Femur (tissue), 1 donor: ENCODE measurements around the gene NRXN3.
A peak's percentile ranks its signal among the peaks of the same experiment; 100 is the strongest.
"Not testable (repeated sequence)": the region's sequence is repeated elsewhere in the genome, so short reads cannot be mapped to it uniquely, and the experiment has no call there.

Experiments
- DNase-seq: peaks from one replicate; pipeline ENCODE4 v3.0.0-alpha.2; 2017

NRXN3 gene

GRCh38 chr14:79098324-79098723 lies 928.2 kb downstream of the NRXN3 start:
- DNase-seq, result no peak

DNA sequence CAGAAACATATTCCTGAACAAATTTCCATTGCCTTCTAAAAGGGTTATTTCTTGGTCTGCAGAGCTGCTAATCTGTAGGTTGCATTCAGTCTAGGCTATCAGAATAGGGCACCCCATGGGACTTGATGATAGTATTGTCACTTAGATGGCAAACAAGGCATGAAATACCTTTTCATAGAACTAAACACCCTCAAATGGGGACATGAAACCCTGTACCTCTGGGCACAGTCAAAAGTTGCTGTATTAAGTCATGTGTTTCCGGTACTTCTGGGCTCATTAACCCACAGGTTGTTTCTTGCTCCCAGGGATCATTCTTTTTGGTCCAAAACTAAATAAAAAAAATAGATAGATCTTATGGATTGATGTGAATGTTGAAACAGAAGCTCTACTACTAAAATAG lies 930.4 kb downstream of the NRXN3 start:
- no peak for DNase-seq

GRCh38 chr14:79101388-79101787 lies 931.2 kb downstream of the NRXN3 start:
- DNase-seq, result no peak

GRCh38 chr14:79103764-79104163 lies 933.6 kb downstream of the NRXN3 start:
- DNase-seq, result no peak

- not testable (repeated sequence) for DNase-seq
Observed at GRCh38 chr14:79110564-79110963, 940.4 kb downstream of the NRXN3 start.

GRCh38 chr14:79111987-79112501 lies 941.9 kb downstream of the NRXN3 start:
- no peak for DNase-seq

DNA sequence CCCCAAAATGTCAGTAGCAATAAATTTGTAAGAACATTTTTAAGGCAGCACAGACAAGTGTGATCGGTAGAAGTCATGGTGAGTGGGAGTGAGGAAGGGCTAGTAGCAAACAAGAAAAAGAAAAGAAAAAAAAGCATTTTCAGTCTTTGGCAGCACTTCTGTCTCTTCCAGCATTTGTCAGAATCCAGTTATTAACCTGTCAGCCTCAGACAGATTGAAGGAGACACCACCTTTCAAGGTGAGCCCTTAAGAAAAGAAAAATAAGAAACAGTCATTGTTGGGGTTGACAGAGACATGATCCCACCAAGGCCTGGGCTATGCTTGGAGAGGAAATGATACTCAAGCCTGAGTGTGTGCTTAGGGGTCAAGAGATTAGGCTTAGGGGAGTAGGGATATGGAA lies 947.4 kb downstream of the NRXN3 start:
- no peak for DNase-seq

GRCh38 chr14:79118291-79118690 lies 948.1 kb downstream of the NRXN3 start:
- DNase-seq, result no peak

DNA sequence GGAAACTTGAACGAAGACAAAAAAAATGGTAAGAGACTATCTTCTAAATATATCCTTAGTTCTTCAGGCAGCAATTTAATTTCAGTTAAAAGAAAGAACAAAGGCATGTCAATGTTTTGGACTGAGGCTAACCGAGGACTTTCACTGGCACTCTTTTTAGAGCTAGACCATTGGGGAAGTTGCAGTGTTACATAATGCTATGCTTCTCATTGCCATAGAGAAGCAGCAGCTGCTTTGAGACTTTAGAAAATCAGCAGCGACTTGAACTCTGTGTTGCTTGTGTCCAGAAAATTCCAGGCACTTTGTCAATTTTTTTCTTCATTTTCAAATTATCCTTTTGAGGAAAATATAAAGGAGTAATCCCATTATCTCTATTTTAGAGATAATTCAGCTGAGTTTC lies 964.2 kb downstream of the NRXN3 start:
- DNase-seq, result no peak

DNA sequence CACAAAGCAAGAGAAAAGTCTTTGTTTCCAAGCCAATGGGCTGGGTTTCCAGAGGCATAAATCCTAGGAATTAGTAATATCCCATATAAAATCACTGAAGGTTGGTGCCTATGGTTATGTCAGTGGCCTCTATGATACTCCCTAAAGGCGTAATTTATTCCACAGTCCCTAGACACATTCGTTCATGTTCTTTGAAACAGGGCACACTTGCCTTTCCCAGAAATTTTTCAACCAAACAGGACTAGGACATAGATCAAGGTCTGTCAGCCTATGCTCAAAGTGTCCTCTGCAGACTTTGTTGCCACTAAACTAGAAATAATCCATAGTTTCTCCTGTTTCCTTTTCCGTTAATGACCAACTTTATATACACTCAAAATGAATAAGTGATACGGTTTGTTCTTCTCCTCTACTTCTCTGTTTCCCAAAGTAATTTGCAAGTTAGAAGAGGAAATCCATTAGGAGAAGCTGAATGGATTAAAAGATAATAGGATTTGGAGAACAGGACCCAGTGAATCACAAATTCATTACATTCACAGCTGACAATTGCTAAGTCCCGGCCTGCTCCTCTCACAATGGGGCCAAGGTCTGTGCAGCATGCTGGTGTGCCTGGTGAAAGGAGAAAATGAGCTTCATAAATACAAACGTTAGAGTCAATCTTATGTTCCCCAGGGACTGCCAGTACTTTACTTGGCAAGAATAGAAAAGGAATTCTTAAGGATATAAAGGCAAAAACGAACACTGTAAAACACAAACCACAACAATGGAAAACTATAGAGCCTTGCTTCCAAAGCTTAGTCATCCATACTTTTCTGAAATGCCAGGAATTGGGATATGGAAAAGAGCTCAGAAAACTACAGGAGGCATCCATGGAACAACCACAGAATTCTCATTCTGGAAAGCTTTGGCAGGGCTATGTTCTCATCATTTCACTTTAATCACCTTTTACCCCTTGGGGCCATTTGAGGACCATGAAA lies 966.2 kb downstream of the NRXN3 start:
- DNase-seq, result no peak

- DNase-seq, result no peak
Observed at GRCh38 chr14:79137045-79137430, 966.9 kb downstream of the NRXN3 start.

DNA sequence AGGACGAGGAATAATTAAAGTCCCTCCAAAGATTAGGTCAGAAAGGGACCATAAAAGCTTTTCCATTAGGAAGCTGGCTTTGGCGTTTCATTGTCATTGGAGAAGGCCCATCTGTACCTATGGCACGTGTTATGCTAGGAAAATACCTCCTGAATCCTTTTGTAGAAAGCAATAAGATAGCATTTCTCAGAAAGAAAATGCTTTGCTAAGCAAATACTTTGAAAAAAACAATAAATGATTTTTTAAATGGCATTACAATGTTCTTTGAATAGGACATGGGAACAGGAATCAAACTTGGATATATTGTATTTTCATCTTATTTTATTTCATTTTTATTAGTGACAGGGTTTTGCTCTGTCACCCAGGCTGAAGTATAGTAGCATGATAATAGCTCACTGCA lies 967.7 kb downstream of the NRXN3 start:
- no peak for DNase-seq

GRCh38 chr14:79144896-79145295 lies 974.7 kb downstream of the NRXN3 start:
- DNase-seq, result no peak

DNA sequence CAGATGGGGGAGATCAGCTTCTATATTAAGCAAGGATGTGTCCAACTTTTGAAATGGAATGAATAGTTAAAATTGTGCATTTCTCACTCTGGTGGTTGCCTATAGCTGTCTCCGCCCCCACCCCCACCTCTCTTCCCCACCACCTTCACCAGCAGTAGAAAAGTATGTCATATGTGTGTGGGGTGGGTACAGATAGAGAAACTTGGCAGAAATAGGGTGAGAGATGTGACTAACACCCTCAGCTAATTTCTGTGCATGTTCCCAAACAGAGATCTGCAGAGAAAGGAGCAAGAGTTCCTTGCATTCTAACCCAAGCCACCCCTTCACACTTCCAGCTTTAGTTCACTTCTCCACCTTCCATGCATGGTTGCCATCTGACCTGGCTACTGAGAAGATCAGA lies 980.1 kb downstream of the NRXN3 start:
- no peak for DNase-seq

DNA sequence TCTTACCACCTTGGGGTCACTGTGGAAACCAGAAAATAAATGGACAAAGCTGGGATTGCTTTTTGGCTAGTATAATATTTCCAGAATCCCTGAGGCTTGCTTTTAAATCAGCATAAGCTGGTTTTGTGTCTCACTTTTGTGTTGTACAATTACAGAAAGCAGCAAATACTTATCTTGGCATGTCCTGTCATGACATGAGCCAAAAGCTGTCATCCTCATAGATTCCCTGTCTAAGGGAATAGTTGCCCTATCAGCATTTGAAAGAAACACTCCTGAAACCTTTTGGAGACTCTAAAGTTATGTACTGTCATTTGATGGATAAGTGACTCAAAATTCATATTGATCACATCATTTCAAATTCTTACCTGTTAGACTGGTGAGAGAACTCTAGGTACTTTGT lies 987.2 kb downstream of the NRXN3 start:
- DNase-seq, result no peak

DNA sequence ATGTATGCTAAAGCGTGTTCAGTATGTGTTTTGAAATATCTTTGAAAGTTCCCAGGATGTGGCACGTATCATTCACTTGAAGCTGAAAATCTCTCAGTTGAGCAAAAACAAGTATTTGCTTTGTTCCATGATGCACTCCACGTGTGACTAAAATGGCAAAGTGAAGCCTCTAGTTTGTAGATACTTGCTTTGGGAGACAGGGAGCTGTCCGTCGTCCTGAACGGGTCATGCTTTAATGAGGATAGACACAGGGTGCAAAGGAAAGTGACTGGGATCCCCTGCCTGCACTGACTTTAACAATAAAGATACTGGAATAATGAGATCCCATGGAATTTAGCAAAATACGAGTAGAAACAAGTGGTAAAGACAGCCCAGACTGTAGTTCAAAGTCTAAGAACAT lies 991.4 kb downstream of the NRXN3 start:
- peak; percentile 56 for DNase-seq

DNA sequence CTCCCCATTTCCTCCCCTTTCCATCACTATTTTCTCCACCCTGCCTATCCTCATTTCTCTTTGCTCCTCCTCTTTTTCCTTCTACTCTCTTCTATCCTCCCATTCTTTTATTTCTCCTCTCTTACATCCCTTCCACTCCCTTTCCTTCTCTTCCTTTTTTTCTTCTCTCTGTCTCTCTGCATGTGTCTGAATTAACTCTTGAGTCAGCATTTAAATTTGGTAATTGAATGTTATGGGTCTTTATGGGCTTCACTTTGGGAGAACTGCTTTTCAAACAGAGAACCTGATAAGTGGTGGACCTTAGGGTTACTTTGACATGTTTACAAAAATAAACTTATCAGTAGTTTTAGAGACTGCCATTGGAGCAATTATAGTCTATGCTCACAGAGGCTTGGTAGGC lies 992.7 kb downstream of the NRXN3 start:
- DNase-seq, result no peak

- DNase-seq, result no peak
Observed at GRCh38 chr14:79165471-79166090, 995.4 kb downstream of the NRXN3 start.

- DNase-seq, result no peak
Observed at GRCh38 chr14:79166171-79166570, 996.0 kb downstream of the NRXN3 start.

- no peak for DNase-seq
Observed at GRCh38 chr14:79167957-79168356, 997.8 kb downstream of the NRXN3 start.

DNA sequence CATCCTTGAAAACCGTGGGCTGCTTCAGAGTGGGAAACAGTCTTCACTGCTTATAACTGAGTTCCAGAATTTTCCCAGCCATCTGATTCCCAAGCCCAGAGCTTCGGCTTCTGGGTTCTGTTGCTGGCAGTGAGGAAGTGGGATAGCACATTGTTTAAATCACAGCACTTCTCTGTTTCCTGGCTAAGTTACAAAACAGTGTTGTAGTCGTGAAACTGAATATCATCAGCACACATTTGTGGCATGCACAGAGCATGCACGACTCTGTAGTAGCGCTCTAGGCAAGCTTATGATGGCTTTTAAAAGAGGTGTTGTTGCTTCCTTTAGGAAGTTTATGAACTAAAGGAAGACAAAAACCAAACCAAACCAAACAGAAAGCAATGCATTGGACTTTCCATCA lies 1005.5 kb downstream of the NRXN3 start:
- no peak for DNase-seq

DNA sequence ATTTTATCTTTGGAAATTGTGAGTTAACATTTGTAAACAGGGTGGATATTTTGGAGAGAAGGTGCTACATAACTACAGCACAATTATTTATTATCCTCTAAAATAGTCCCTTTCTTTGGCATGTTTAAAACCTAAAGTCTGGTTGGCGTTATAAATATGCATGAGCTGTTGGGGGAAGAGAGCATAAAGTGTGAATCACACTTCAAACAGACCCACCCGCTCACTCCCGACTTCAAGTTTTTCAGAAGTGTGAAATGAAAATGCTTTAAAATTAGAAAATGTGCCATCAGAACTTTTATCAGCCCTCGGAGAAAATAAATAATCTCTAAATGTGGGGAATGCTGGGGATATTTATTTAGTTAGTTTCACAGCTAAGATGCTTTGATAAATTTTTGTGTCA lies 1006.9 kb downstream of the NRXN3 start:
- no peak for DNase-seq

DNA sequence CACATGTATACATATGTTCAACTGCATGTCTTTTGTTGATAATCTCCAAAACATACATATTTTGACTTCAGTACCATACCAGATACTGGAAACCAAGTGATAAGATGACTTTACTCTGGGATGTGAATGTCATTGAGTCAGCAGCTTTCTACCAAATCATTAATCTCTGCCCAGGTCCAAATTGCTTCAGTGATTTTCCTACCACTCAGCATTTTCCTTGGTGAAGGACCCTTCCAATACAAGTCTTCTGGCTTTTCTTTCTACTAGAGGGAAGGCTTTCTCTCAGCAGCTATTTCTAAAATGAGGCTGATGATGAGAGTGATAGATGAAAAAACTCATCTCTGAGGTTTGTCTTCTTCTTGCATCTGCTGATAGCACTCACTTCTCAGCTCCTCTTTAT lies 1008.5 kb downstream of the NRXN3 start:
- DNase-seq, result no peak

DNA sequence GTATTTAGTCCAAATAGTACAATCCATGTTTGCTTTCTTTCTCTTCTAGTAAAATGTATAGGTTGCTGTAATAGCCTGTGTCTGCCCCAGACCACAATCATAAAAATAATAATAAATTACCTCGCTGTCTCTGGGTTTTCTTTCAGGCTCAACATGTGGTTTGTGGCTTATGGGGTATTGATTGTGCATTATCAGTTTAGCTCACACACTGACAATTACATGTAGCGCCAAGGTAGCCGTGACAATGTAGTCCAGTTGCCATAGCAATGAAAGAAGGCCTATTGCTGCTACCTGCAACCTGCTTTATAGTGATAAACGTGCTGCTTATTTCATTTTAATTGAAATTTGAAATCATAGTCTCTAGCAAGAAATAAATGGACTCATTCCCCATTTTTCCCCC lies 1009.8 kb downstream of the NRXN3 start:
- no peak for DNase-seq
